Endothelial cell of umbilical vein (primary cell): ENCODE measurements around the gene TMEM30B. TPM values are rescaled to one million over a fixed set of nuclear protein-coding genes. Genes with fewer than 3 reads are reported as not detected.

Experiments
- BruUV-seq: library from RNA; stranded (reverse); fragments of 400-500 nt; replicated peaks from 2 replicates; lab custom pipeline; 2021; lab: Mats Ljungman, UMichigan
- CTCF ChIA-PET: fragments of 300-600, 350-600 bp; sonication (Branson Sonifier 250); formaldehyde crosslinking; loops from one replicate; lab custom pipeline; 2021; ENCODE audit warnings: antibody characterized with exemption, inconsistent platforms; lab: Charles Lee
- POLR2A ChIA-PET: fragments of 300-600, 350-600 bp; sonication (Branson Sonifier 250); formaldehyde crosslinking; loops from one replicate; lab custom pipeline; 2021; ENCODE audit warnings: antibody characterized with exemption, inconsistent platforms; lab: Charles Lee
- DNase-seq: peaks from one replicate; pipeline ENCODE4 v3.0.0-alpha.2; 2011; ENCODE audit warnings: low read depth, low spot score
- FAIRE-seq: peaks from 2 replicates; lab custom pipeline; 2011; peaks lifted over from hg19 to GRCh38; lab: Jason Lieb, UNC
- H2AFZ ChIP-seq: 2 replicates; pipeline ENCODE4 v1.6.0; 2012; ENCODE audit warnings: low read depth, low read length, control low read depth, inconsistent platforms
- H3K27ac ChIP-seq: 2 replicates; pipeline ENCODE4 v1.5.1; 2011; ENCODE audit warnings: low read depth, mild to moderate bottlenecking, control low read depth, low read length, moderate library complexity; ENCODE audit not compliant: insufficient read depth
- H3K27me3 ChIP-seq, 2 experiments: 2 replicates each; pipeline versions ENCODE4 v1.6.0 to v1.6.1; 2011; ENCODE audit warnings: low read length in 2 of 2, mixed read lengths in 1 of 2; ENCODE audit not compliant: control insufficient read depth in 2 of 2, insufficient read depth in 2 of 2
- H3K36me3 ChIP-seq, 2 experiments: 2 replicates in 1 of 2; 3 replicates in 1 of 2; pipeline ENCODE4 v1.5.1; 2011; ENCODE audit warnings: low read length in 2 of 2, mild to moderate bottlenecking in 1 of 2, moderate library complexity in 1 of 2; ENCODE audit not compliant: control insufficient read depth in 2 of 2, insufficient read depth in 2 of 2; ENCODE audit errors: extremely low read depth in 1 of 2
- H3K4me1 ChIP-seq: 3 replicates; pipeline ENCODE4 v1.5.1; 2011; ENCODE audit warnings: mild to moderate bottlenecking, low read length; ENCODE audit not compliant: control insufficient read depth, insufficient read depth; ENCODE audit errors: extremely low read depth
- H3K4me2 ChIP-seq: 2 replicates; pipeline ENCODE4 v1.6.1; 2011; ENCODE audit warnings: low read length, control low read depth, mixed read lengths; ENCODE audit not compliant: insufficient read depth
- H3K4me3 ChIP-seq, 3 experiments: fragments of 200-600 bp in 1 of 3; sonication (generic), shearing (Covaris generic) in 1 of 3; replicated peaks in 1 of 3; 2 replicates each; pipeline ENCODE4 v1.5.1; 2011 to 2016; ENCODE audit warnings: control low read depth in 3 of 3, low read length in 3 of 3, mild to moderate bottlenecking in 2 of 3, inconsistent platforms in 1 of 3, low read depth in 1 of 3, moderate library complexity in 1 of 3; ENCODE audit not compliant: insufficient read depth in 1 of 3
- H3K79me2 ChIP-seq: 2 replicates; pipeline ENCODE4 v1.6.0; 2012; ENCODE audit warnings: low read length, inconsistent platforms; ENCODE audit not compliant: control insufficient read depth, insufficient read depth
- H3K9ac ChIP-seq: replicated peaks from 2 replicates; pipeline ENCODE3; 2011; ENCODE audit warnings: low read length, control low read depth; ENCODE audit not compliant: insufficient read depth; ENCODE audit errors: extremely low read depth
- H3K9me1 ChIP-seq: replicated peaks from 3 replicates; pipeline ENCODE4 v1.6.0; 2011; ENCODE audit warnings: mild to moderate bottlenecking, low read length; ENCODE audit not compliant: control insufficient read depth, insufficient read depth; ENCODE audit errors: extremely low read depth
- H3K9me3 ChIP-seq: replicated peaks from 2 replicates; pipeline ENCODE4 v1.5.1; 2012; ENCODE audit warnings: low read length, inconsistent platforms; ENCODE audit not compliant: control insufficient read depth, insufficient read depth
- H4K20me1 ChIP-seq: replicated peaks from 2 replicates; pipeline ENCODE3; 2011; ENCODE audit warnings: mild to moderate bottlenecking, low read length; ENCODE audit not compliant: control insufficient read depth, insufficient read depth; ENCODE audit errors: extremely low read depth
- EZH2 ChIP-seq: IDR thresholded peaks from 2 replicates; pipeline ENCODE4 v1.6.1; 2012; ENCODE audit warnings: borderline replicate concordance, low read depth, mild to moderate bottlenecking, moderate library complexity, low read length, inconsistent platforms; ENCODE audit not compliant: severe bottlenecking
- FOS ChIP-seq: IDR thresholded peaks from 2 replicates; pipeline ENCODE4 v1.6.1; 2011; ENCODE audit warnings: mild to moderate bottlenecking, low read length, moderate library complexity, borderline replicate concordance; ENCODE audit not compliant: insufficient read depth
- GATA2 ChIP-seq: IDR thresholded peaks from 2 replicates; pipeline ENCODE4 v1.7.0; 2011; ENCODE audit warnings: low read depth, mild to moderate bottlenecking, moderate library complexity, mixed read lengths, low read length; ENCODE audit not compliant: insufficient read length, insufficient read depth
- JUN ChIP-seq: IDR thresholded peaks from 2 replicates; pipeline ENCODE4 v1.6.1; 2011; ENCODE audit warnings: borderline replicate concordance, low read depth; ENCODE audit not compliant: insufficient read length, insufficient read depth
- MYC ChIP-seq: IDR thresholded peaks from one replicate; pipeline ENCODE4 v1.6.1; 2011; ENCODE audit warnings: mild to moderate bottlenecking, low read depth, low read length
- POLR2A ChIP-seq: IDR thresholded peaks from 2 replicates; pipeline ENCODE4 v1.6.1; 2012; ENCODE audit warnings: low read depth, mild to moderate bottlenecking, control low read depth, low read length
- POLR2AphosphoS5 ChIP-seq: IDR thresholded peaks from 2 replicates; pipeline ENCODE4 v1.6.1; 2012; ENCODE audit warnings: low read depth, mild to moderate bottlenecking, control low read depth, low read length, moderate library complexity; ENCODE audit not compliant: insufficient read depth
- dilution Hi-C: fragments of 300-500 bp; cut with MboI; formaldehyde crosslinking; loops from one replicate; pipeline ENCODE4 v1.15.0; 2019; ENCODE audit warnings: low sequenced_read_pairs; ENCODE audit not compliant: extremely low pct_ligation_motif_present
- intact Hi-C: fragments of 100-400 bp; cut with micrococcal nuclease; formaldehyde crosslinking; loops from one replicate; pipeline ENCODE4 v1.10.0; 2022
- polyA plus RNA-seq, 4 experiments: library from polyadenylated mRNA; depleted of rRNA in 3 of 4; stranded (reverse) in 3 of 4; unstranded in 1 of 4; fragments of >200 nt; gene quantifications; 2 replicates each; pipeline versions ENCODE4 v1.2.1 to v1.2.3, GENCODE V29; 2011 to 2012; ENCODE audit warnings: missing spikeins in 1 of 4
- total RNA-seq: library from RNA; stranded (reverse); gene quantifications from 2 replicates; pipeline ENCODE4 v1.2.3, GENCODE V29; 2021
- TF ChIP-seq, protein P1 (sequence below), 2 donors: IDR thresholded peaks; 1 replicate in 1 of 2; 2 replicates in 1 of 2; pipeline ENCODE4 v1.5.1; 2011; ENCODE audit warnings: low read length in 2 of 2, mild to moderate bottlenecking in 2 of 2, moderate library complexity in 2 of 2, control low read depth in 1 of 2, inconsistent platforms in 1 of 2, low read depth in 1 of 2; ENCODE audit not compliant: insufficient read depth in 1 of 2; ENCODE audit errors: extremely low read depth in 1 of 2
- TF ChIP-seq, protein P2 (sequence below): IDR thresholded peaks from 2 replicates; pipeline ENCODE4 v1.6.1; 2011; ENCODE audit not compliant: insufficient read depth, insufficient read length

Gene TMEM30B
- total and polyA plus RNA-seq, 2 donors (not counting 3 experiments of a cell fraction or from before 2014, with no cell fraction given): 0.32 to 0.35 TPM

DNA sequence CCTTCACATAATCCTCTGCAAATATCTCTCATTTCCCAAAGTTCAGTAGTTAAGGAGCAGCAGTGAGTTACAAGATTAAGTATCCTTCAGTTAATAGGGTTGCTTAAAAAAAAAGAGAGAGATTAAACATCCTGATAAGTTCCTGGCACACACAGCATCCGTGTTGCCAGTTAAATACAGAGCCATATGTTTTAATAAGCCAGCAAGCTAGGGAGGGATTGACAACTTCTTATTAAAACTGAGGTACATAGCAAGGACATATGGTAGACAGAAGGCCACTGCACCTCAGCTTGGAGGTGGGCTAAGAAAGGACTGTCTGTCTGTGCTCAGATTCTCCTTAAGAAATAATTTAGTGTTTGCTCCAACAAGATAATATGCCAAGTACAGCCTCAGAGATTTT is 9.6 kb upstream of the TMEM30B start:
- no peaks in the 10 kb centered on the region for H3K27me3 ChIP-seq
- CTCF ChIA-PET: interaction anchor here (1.0 to 1.2 kb wide), 4 partner anchors 10 to 547 kb away, joined by 3 to 6 read pairs (median 4); no protein-coding TSS in a partner anchor
- H3K36me3 ChIP-seq: no peaks in the 10 kb centered on the region
- no peak overlapping the region for H3K9ac ChIP-seq
- H3K27ac ChIP-seq: no peak overlapping the region
- H3K4me2 ChIP-seq: no peak overlapping the region
- dilution Hi-C loops (loop anchor here (25.0 kb wide), 1 partner anchor 172 kb away; no protein-coding TSS in a partner anchor), intact Hi-C loops (loop anchor here (10.0 kb wide), 1 partner anchor 474 kb away; the partner anchor contains the start of gene SNAPC1)
- no peak overlapping the region for H2AFZ ChIP-seq
- H3K4me1 ChIP-seq: peaks cover 4% of the 10 kb centered on the region
- no peaks in the 10 kb centered on the region for H3K9me1 ChIP-seq
- H3K79me2 ChIP-seq: no peaks in the 10 kb centered on the region
- FAIRE-seq (no peak), DNase-seq (no peak)
- TF ChIP-seq, protein P1, sequence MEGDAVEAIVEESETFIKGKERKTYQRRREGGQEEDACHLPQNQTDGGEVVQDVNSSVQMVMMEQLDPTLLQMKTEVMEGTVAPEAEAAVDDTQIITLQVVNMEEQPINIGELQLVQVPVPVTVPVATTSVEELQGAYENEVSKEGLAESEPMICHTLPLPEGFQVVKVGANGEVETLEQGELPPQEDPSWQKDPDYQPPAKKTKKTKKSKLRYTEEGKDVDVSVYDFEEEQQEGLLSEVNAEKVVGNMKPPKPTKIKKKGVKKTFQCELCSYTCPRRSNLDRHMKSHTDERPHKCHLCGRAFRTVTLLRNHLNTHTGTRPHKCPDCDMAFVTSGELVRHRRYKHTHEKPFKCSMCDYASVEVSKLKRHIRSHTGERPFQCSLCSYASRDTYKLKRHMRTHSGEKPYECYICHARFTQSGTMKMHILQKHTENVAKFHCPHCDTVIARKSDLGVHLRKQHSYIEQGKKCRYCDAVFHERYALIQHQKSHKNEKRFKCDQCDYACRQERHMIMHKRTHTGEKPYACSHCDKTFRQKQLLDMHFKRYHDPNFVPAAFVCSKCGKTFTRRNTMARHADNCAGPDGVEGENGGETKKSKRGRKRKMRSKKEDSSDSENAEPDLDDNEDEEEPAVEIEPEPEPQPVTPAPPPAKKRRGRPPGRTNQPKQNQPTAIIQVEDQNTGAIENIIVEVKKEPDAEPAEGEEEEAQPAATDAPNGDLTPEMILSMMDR (IDR thresholded peaks at IDR 0.05; ENCODE audit: extremely low read depth in 1 of 2, insufficient read depth in 1 of 2, low read depth in 1 of 2, low read length in 2 of 2): no peak
- TF ChIP-seq MYC (no peak), FOS (no peak), GATA2 (no peak), POLR2A (no peak), JUN (no peak), POLR2AphosphoS5 (no peak), EZH2 (no peak)
- TF ChIP-seq, protein P2, sequence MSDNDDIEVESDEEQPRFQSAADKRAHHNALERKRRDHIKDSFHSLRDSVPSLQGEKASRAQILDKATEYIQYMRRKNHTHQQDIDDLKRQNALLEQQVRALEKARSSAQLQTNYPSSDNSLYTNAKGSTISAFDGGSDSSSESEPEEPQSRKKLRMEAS: no peak
- BruUV-seq: no TSS peak
- H3K4me3 ChIP-seq: no peak overlapping the region
- no peaks in the 10 kb centered on the region for H4K20me1 ChIP-seq
- H3K9me3 ChIP-seq: no peaks in the 10 kb centered on the region
- POLR2A ChIA-PET: no interaction called here
